Astrocyte (in vitro differentiated cells and primary cell): ENCODE results near the gene CALU. TPM values are rescaled to one million over a fixed set of nuclear protein-coding genes. Genes with fewer than 3 reads are reported as not detected.
A peak's percentile ranks its signal among the peaks of the same experiment; 100 is the strongest.

Experiments used
- DNase-seq: peaks from one replicate; pipeline ENCODE4 v3.0.0-alpha.2; 2010; ENCODE audit warnings: low read depth
- FAIRE-seq: peaks from 2 replicates; lab custom pipeline; 2011; peaks lifted over from hg19 to GRCh38; lab: Jason Lieb, UNC
- H2AFZ ChIP-seq: 2 replicates; pipeline ENCODE4 v1.6.0; 2012; ENCODE audit warnings: low read depth, low read length, inconsistent platforms
- H3K27ac ChIP-seq: 2 replicates; pipeline ENCODE4 v1.5.1; 2011; ENCODE audit warnings: low read depth, low read length, inconsistent platforms
- H3K27me3 ChIP-seq: 2 replicates; pipeline ENCODE4 v1.6.0; 2011; ENCODE audit warnings: low read length, inconsistent platforms; ENCODE audit not compliant: insufficient read depth
- H3K36me3 ChIP-seq: 2 replicates; pipeline ENCODE4 v1.5.1; 2011; ENCODE audit warnings: low read length, inconsistent platforms; ENCODE audit not compliant: insufficient read depth
- H3K4me1 ChIP-seq: 2 replicates; pipeline ENCODE4 v1.5.1; 2011; ENCODE audit warnings: low read length, inconsistent platforms; ENCODE audit not compliant: insufficient read depth
- H3K4me2 ChIP-seq: 2 replicates; pipeline ENCODE4 v1.6.0; 2012; ENCODE audit warnings: low read length, inconsistent platforms
- H3K4me3 ChIP-seq: 2 replicates; pipeline ENCODE4 v1.5.1; 2011; ENCODE audit warnings: low read depth, mild to moderate bottlenecking, low read length, inconsistent platforms; ENCODE audit not compliant: insufficient read depth
- H3K79me2 ChIP-seq: 2 replicates; pipeline ENCODE4 v1.6.0; 2012; ENCODE audit warnings: mild to moderate bottlenecking, low read length, inconsistent platforms; ENCODE audit not compliant: insufficient read depth
- H3K9ac ChIP-seq: 2 replicates; pipeline ENCODE4 v1.6.0; 2012; ENCODE audit warnings: mild to moderate bottlenecking, low read length, inconsistent platforms
- H3K9me3 ChIP-seq: 2 replicates; pipeline ENCODE4 v1.5.1; 2012; ENCODE audit warnings: low read depth, mild to moderate bottlenecking, low read length, inconsistent platforms; ENCODE audit not compliant: insufficient read depth
- H4K20me1 ChIP-seq: 2 replicates; pipeline ENCODE4 v1.6.0; 2012; ENCODE audit warnings: low read length, inconsistent platforms; ENCODE audit not compliant: insufficient read depth
- H3K27ac Mint-ChIP-seq: one replicate; pipeline ENCODE4 v1.8.0; 2021; ENCODE audit warnings: mild to moderate bottlenecking, mixed read lengths; ENCODE audit not compliant: unreplicated experiment
- H3K27me3 Mint-ChIP-seq: one replicate; pipeline ENCODE4 v1.8.0; 2021; ENCODE audit warnings: low read depth, mixed read lengths; ENCODE audit not compliant: unreplicated experiment
- H3K36me3 Mint-ChIP-seq: one replicate; pipeline ENCODE4 v1.8.0; 2021; ENCODE audit warnings: low read depth, mixed read lengths; ENCODE audit not compliant: unreplicated experiment
- H3K4me1 Mint-ChIP-seq: one replicate; pipeline ENCODE4 v1.8.0; 2021; ENCODE audit warnings: low read depth, mixed read lengths; ENCODE audit not compliant: unreplicated experiment
- H3K4me3 Mint-ChIP-seq: one replicate; pipeline ENCODE4 v1.8.0; 2021; ENCODE audit warnings: mild to moderate bottlenecking, moderate library complexity, mixed read lengths; ENCODE audit not compliant: unreplicated experiment
- H3K9me3 Mint-ChIP-seq: one replicate; pipeline ENCODE4 v1.8.0; 2021; ENCODE audit warnings: mild to moderate bottlenecking, mixed read lengths; ENCODE audit not compliant: unreplicated experiment
- CTCF ChIP-seq: IDR thresholded peaks from 2 replicates; pipeline ENCODE4 v1.5.1; 2011; ENCODE audit warnings: low read depth, mild to moderate bottlenecking, inconsistent platforms, low read length, moderate library complexity; ENCODE audit not compliant: insufficient read depth
- EZH2 ChIP-seq: IDR thresholded peaks from 2 replicates; pipeline ENCODE4 v1.6.1; 2012; ENCODE audit warnings: mild to moderate bottlenecking, low read length, inconsistent platforms; ENCODE audit not compliant: insufficient read depth
- total RNA-seq: library from RNA; stranded (reverse); gene quantifications from 2 replicates; pipeline ENCODE4 v1.2.1, GENCODE V29; 2021

CALU gene
- total RNA-seq, 1 donor from 2014 or later: 670 TPM

GRCh38 chr7:128801667-128802418, 62.7 kb downstream of the CALU start:
- no peaks in the 10 kb centered on the region for H3K4me1 ChIP-seq
- no peaks in the 10 kb centered on the region for H3K27me3 ChIP-seq
- no peak overlapping the region for H2AFZ ChIP-seq
- H3K9me3 Mint-ChIP-seq: peaks cover 6% of the 10 kb centered on the region
- FAIRE-seq (no peak), DNase-seq (no peak)
- no peak overlapping the region for H3K4me3 ChIP-seq
- no peak overlapping the region for H3K27ac Mint-ChIP-seq
- no peak overlapping the region for H3K4me2 ChIP-seq
- no peaks in the 10 kb centered on the region for H4K20me1 ChIP-seq
- peaks cover 3% of the 10 kb centered on the region for H3K36me3 ChIP-seq
- H3K9me3 ChIP-seq: no peaks in the 10 kb centered on the region
- no peaks in the 10 kb centered on the region for H3K79me2 ChIP-seq
- peaks cover 2% of the 10 kb centered on the region for H3K27me3 Mint-ChIP-seq
- no peak overlapping the region for H3K4me3 Mint-ChIP-seq
- TF ChIP-seq CTCF (no peak), EZH2 (no peak)
- peaks cover 32% of the 10 kb centered on the region for H3K36me3 Mint-ChIP-seq
- no peak overlapping the region for H3K27ac ChIP-seq
- H3K9ac ChIP-seq: no peak overlapping the region
- peaks cover 9% of the 10 kb centered on the region for H3K4me1 Mint-ChIP-seq

DNA sequence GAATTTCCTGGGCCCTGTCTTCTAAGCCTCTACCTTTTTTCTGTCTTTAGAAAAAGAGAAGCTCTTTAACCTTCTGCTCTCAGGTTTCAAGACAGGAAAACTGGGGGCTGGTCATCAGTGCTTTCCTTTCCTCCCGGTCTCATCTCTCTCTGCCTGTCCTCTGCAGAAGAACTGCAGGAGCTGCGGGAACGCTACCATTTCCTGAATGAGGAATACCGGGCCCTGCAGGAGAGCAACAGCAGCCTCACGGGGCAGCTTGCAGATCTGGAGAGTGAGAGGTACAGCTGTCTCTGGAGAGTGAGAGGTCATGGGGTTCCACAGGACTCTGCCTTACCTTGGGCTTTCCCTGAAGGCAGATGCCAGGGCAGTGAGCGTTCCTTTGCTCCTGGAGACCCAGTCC, 65.3 kb downstream of the CALU start:
- DNase-seq (no peak), FAIRE-seq (no peak)
- H3K4me1 ChIP-seq: no peaks in the 10 kb centered on the region
- H3K4me3 Mint-ChIP-seq: no peak overlapping the region
- H3K27me3 ChIP-seq: no peaks in the 10 kb centered on the region
- H3K27ac Mint-ChIP-seq: no peak overlapping the region
- no peak overlapping the region for H2AFZ ChIP-seq
- H3K9me3 ChIP-seq: no peaks in the 10 kb centered on the region
- H3K79me2 ChIP-seq: no peaks in the 10 kb centered on the region
- no peak overlapping the region for H3K4me2 ChIP-seq
- H4K20me1 ChIP-seq: no peaks in the 10 kb centered on the region
- H3K36me3 Mint-ChIP-seq: peaks cover 26% of the 10 kb centered on the region
- peaks cover 2% of the 10 kb centered on the region for H3K27me3 Mint-ChIP-seq
- no peak overlapping the region for H3K9ac ChIP-seq
- no peak overlapping the region for H3K27ac ChIP-seq
- no peak overlapping the region for H3K4me3 ChIP-seq
- peaks cover 15% of the 10 kb centered on the region for H3K4me1 Mint-ChIP-seq
- H3K36me3 ChIP-seq: peaks cover 3% of the 10 kb centered on the region
- H3K9me3 Mint-ChIP-seq: peaks cover 3% of the 10 kb centered on the region
- TF ChIP-seq EZH2: no peak
- TF ChIP-seq CTCF: no peak

DNA sequence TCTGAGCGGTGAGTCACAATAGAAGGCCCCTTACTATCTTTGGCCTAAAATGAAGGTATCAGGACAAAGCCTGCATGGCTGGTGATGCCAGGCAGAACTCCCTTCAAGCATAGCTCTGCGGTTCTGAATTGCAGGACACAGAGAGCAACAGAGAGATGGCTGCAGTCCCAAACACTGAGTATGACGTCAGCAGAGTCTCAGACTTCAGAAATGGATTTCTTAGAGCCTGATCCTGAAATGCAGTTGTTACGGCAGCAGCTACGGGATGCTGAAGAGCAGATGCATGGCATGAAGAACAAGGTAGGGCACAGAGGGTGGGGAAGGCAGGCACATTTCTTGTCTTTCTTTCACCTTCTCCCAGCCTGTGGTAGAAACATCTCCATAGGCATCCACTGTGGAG, 66.1 kb downstream of the CALU start:
- no peaks in the 10 kb centered on the region for H3K27me3 ChIP-seq
- H3K27me3 Mint-ChIP-seq: peaks cover 2% of the 10 kb centered on the region
- no peak overlapping the region for H2AFZ ChIP-seq
- DNase-seq (no peak), FAIRE-seq (no peak)
- peaks cover 3% of the 10 kb centered on the region for H3K36me3 ChIP-seq
- H3K4me3 ChIP-seq: no peak overlapping the region
- peak overlapping the region; percentile 40 for H3K4me3 Mint-ChIP-seq
- H3K9me3 Mint-ChIP-seq: peaks cover 3% of the 10 kb centered on the region
- no peak overlapping the region for H3K27ac Mint-ChIP-seq
- H3K4me1 Mint-ChIP-seq: peaks cover 18% of the 10 kb centered on the region
- H4K20me1 ChIP-seq: no peaks in the 10 kb centered on the region
- H3K27ac ChIP-seq: no peak overlapping the region
- peaks cover 30% of the 10 kb centered on the region for H3K36me3 Mint-ChIP-seq
- H3K9ac ChIP-seq: no peak overlapping the region
- no peak overlapping the region for H3K4me2 ChIP-seq
- no peaks in the 10 kb centered on the region for H3K4me1 ChIP-seq
- TF ChIP-seq EZH2 (no peak), CTCF (no peak)
- no peaks in the 10 kb centered on the region for H3K9me3 ChIP-seq
- no peaks in the 10 kb centered on the region for H3K79me2 ChIP-seq
